DND-41 (cell line): ENCODE results near the gene ZNF746.

Experiments
- ATAC-seq: fragments of 200-7000 bp; cut with Tn5 transposase; 3 replicates; pipeline ENCODE4 v1.9.1; 2021; ENCODE audit warnings: low read depth; ENCODE audit not compliant: insufficient read depth
- DNase-seq: peaks from one replicate; pipeline ENCODE4 v3.0.0-alpha.2; 2020
- H2AFZ ChIP-seq: 2 replicates; pipeline ENCODE4 v1.6.0; 2012; ENCODE audit warnings: low read depth, low read length
- H3K27ac ChIP-seq: 2 replicates; pipeline ENCODE4 v1.5.1; 2012; ENCODE audit warnings: low read length, inconsistent platforms
- H3K27me3 ChIP-seq: fragments of 200-600 bp; sonication (generic); 2 replicates; pipeline ENCODE4 v1.6.0; 2012; ENCODE audit warnings: low read length, mild to moderate bottlenecking, inconsistent platforms; ENCODE audit not compliant: insufficient read depth, poor library complexity
- H3K36me3 ChIP-seq: 2 replicates; pipeline ENCODE4 v1.5.1; 2012; ENCODE audit warnings: low read length, inconsistent platforms; ENCODE audit not compliant: insufficient read depth
- H3K4me1 ChIP-seq: 2 replicates; pipeline ENCODE4 v1.5.1; 2012; ENCODE audit warnings: mild to moderate bottlenecking, low read length; ENCODE audit not compliant: insufficient read depth
- H3K4me2 ChIP-seq: 2 replicates; pipeline ENCODE4 v1.6.0; 2012; ENCODE audit warnings: mild to moderate bottlenecking, moderate library complexity, low read length, inconsistent platforms; ENCODE audit not compliant: insufficient read depth
- H3K4me3 ChIP-seq, 2 experiments: fragments of 200-600 bp in 1 of 2; shearing (Covaris generic) in 1 of 2; 2 replicates each; pipeline ENCODE4 v1.5.1; 2012 to 2016; ENCODE audit warnings: inconsistent platforms in 2 of 2, low read length in 2 of 2, mild to moderate bottlenecking in 2 of 2, low read depth in 1 of 2, moderate library complexity in 1 of 2
- H3K79me2 ChIP-seq: 2 replicates; pipeline ENCODE4 v1.6.0; 2012; ENCODE audit warnings: low read length, inconsistent platforms; ENCODE audit not compliant: insufficient read depth
- H3K9ac ChIP-seq: 2 replicates; pipeline ENCODE4 v1.6.0; 2012; ENCODE audit warnings: low read depth, mild to moderate bottlenecking, inconsistent platforms, low read length, moderate library complexity
- H3K9me3 ChIP-seq: 2 replicates; pipeline ENCODE4 v1.5.1; 2012; ENCODE audit warnings: low read length, moderate library complexity, mild to moderate bottlenecking, inconsistent platforms; ENCODE audit not compliant: insufficient read depth, severe bottlenecking
- H4K20me1 ChIP-seq: 2 replicates; pipeline ENCODE4 v1.6.0; 2012; ENCODE audit warnings: low read length; ENCODE audit not compliant: insufficient read depth
- CTCF ChIP-seq: IDR thresholded peaks from 2 replicates; pipeline ENCODE4 v1.5.1; 2012; ENCODE audit warnings: borderline replicate concordance, low read length, moderate library complexity, mild to moderate bottlenecking; ENCODE audit not compliant: poor library complexity, severe bottlenecking; ENCODE audit errors: extremely low read depth
- EZH2 ChIP-seq: IDR thresholded peaks from 3 replicates; pipeline ENCODE4 v1.6.1; 2012; ENCODE audit warnings: borderline replicate concordance, low read depth, mild to moderate bottlenecking, moderate library complexity, low read length, inconsistent platforms; ENCODE audit not compliant: severe bottlenecking

Gene ZNF746

GRCh38 chr7:149473251-149473650 lies 24.4 kb downstream of the ZNF746 start:
- Histone ChIP-seq H4K20me1 (peaks cover 2% of the 10 kb centered on the region; the same call in 1 of the 2 replicates), H2AFZ (no peak overlapping the region), H3K79me2 (no peaks in the 10 kb centered on the region), H3K27ac (no peak overlapping the region), H3K4me1 (no peaks in the 10 kb centered on the region), H3K4me2 (no peak overlapping the region), H3K27me3 (no peaks in the 10 kb centered on the region), H3K9ac (no peak overlapping the region), H3K4me3 (no peak overlapping the region), H3K36me3 (peaks cover 67% of the 10 kb centered on the region), H3K9me3 (no peaks in the 10 kb centered on the region)
- ATAC-seq (no peak), DNase-seq (no peak)
- TF ChIP-seq CTCF (no peak), EZH2 (no peak)

- peaks cover 49% of the 10 kb centered on the region for H3K36me3 ChIP-seq
- no peaks in the 10 kb centered on the region for H3K27me3 ChIP-seq
- H3K9ac ChIP-seq, result no peak overlapping the region
- H3K9me3 ChIP-seq, result peaks cover under 1% of the 10 kb centered on the region
- TF ChIP-seq CTCF, result no peak
- no peak for TF ChIP-seq EZH2
- DNase-seq, result no peak
- no peak for ATAC-seq
- H4K20me1 ChIP-seq, result no peaks in the 10 kb centered on the region
- H3K4me2 ChIP-seq, result no peak overlapping the region
- H3K27ac ChIP-seq, result no peak overlapping the region
- no peak overlapping the region for H3K4me3 ChIP-seq
- no peaks in the 10 kb centered on the region for H3K4me1 ChIP-seq
- H3K79me2 ChIP-seq, result no peaks in the 10 kb centered on the region
- no peak overlapping the region for H2AFZ ChIP-seq
These were observed 26.2 kb downstream of the ZNF746 start for GRCh38 chr7:149471289-149471953.

- H3K79me2 ChIP-seq, result no peaks in the 10 kb centered on the region
- H3K27ac ChIP-seq, result no peak overlapping the region
- no peaks in the 10 kb centered on the region for H4K20me1 ChIP-seq
- no peak overlapping the region for H3K9ac ChIP-seq
- no peak overlapping the region for H3K4me2 ChIP-seq
- no peak overlapping the region for H3K4me3 ChIP-seq
- H3K4me1 ChIP-seq, result no peaks in the 10 kb centered on the region
- ATAC-seq (no peak), DNase-seq (no peak)
- peaks cover 7% of the 10 kb centered on the region for H3K9me3 ChIP-seq
- H3K27me3 ChIP-seq, result no peaks in the 10 kb centered on the region
- no peak overlapping the region for H2AFZ ChIP-seq
- peaks cover 35% of the 10 kb centered on the region for H3K36me3 ChIP-seq
- TF ChIP-seq EZH2, result no peak
- no peak for TF ChIP-seq CTCF
These were observed 27.8 kb downstream of the ZNF746 start for GRCh38 chr7:149469806-149470205.

- ATAC-seq, result 0 out of 3 replicates have a peak, but pooled peaks have one; percentile 22
- peaks cover 20% of the 10 kb centered on the region for H3K36me3 ChIP-seq
These were observed 29.4 kb downstream of the ZNF746 start for GRCh38 chr7:149468208-149468607.

More at GRCh38 chr7:149468208-149468607, 29.4 kb downstream of the ZNF746 start:
- Histone ChIP-seq H3K9ac (no peak overlapping the region), H3K4me1 (no peaks in the 10 kb centered on the region), H4K20me1 (no peaks in the 10 kb centered on the region), H3K4me3 (no peak overlapping the region), H2AFZ (no peak overlapping the region), H3K27ac (no peak overlapping the region), H3K79me2 (no peaks in the 10 kb centered on the region), H3K4me2 (no peak overlapping the region), H3K27me3 (no peaks in the 10 kb centered on the region), H3K9me3 (peaks cover 7% of the 10 kb centered on the region)
- TF ChIP-seq CTCF, result peak; percentile 21
- no peak for TF ChIP-seq EZH2
- no peak for DNase-seq
